Measurements from ENCODE around the gene CNTNAP3B. TPM values are rescaled to one million over a fixed set of nuclear protein-coding genes. Genes with fewer than 3 reads are reported as not detected.
"Not testable (repeated sequence)": the region's sequence is repeated elsewhere in the genome, so short reads cannot be mapped to it uniquely, and the experiment has no call there.

The CNTNAP3B gene
- total RNA-seq, 3 donors from 2014 or later: 0.11 TPM; not detected in 2

GRCh38 chr9:42033541-42033940 lies 95.7 kb downstream of the CNTNAP3B start:
- H3K9me3 Mint-ChIP-seq; H3K27me3 Mint-ChIP-seq (ENCODE audit: low read depth); ATAC-seq; DNase-seq; H3K36me3 Mint-ChIP-seq (ENCODE audit: insufficient read depth); H3K4me3 Mint-ChIP-seq; H3K4me1 Mint-ChIP-seq (ENCODE audit: low read depth): not testable (repeated sequence)

GRCh38 chr9:42020639-42021038 lies 108.6 kb downstream of the CNTNAP3B start:
- DNase-seq, ATAC-seq: not testable (repeated sequence)

DNA sequence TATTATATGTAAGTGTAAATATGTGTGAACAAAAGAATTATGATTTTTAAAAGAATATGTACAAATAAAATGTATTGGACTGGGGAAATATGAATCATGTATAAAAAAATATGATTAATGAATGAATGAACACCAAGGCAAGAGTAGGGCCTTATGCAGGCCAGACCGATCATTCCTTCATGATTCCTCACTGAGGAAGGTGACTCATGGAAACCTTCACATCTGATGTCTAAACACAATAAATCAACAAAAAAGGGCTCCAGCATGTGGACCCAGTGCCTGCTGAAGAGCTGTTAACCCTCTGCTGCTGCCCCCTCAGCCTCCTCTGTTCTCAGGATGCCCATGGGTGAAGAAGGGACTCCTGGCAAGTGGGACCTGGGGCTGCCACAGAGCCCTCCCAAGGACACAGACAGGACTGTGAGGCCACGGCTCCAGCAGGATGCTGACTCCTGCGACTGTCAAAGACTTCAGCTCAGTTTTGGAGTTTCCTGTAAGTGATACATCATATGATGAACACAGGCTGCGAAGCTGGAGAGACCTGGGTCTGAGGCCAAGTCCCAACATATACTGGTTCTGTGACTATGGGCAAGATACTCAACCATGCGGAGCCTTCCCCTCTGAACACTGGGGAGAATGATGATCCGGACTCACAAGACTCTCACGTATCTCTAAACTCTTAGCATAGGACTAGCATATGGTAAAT lies 110.9 kb downstream of the CNTNAP3B start:
- not testable (repeated sequence) for H3K4me3 Mint-ChIP-seq; DNase-seq; H3K4me1 Mint-ChIP-seq (ENCODE audit: low read depth); H3K9me3 Mint-ChIP-seq; H3K27me3 Mint-ChIP-seq (ENCODE audit: low read depth); H3K36me3 Mint-ChIP-seq (ENCODE audit: insufficient read depth); ATAC-seq

More at GRCh38 chr9:42020639-42021038, 108.6 kb downstream of the CNTNAP3B start:
- H3K27me3 Mint-ChIP-seq (ENCODE audit: low read depth); H3K4me1 Mint-ChIP-seq (ENCODE audit: low read depth); H3K4me3 Mint-ChIP-seq; H3K36me3 Mint-ChIP-seq (ENCODE audit: insufficient read depth); H3K9me3 Mint-ChIP-seq: not testable (repeated sequence)

- not testable (repeated sequence) for H3K9me3 Mint-ChIP-seq; DNase-seq; H3K27me3 Mint-ChIP-seq (ENCODE audit: low read depth); H3K4me1 Mint-ChIP-seq (ENCODE audit: low read depth); ATAC-seq; H3K36me3 Mint-ChIP-seq (ENCODE audit: insufficient read depth); H3K4me3 Mint-ChIP-seq
Observed at GRCh38 chr9:42014317-42014716, 114.9 kb downstream of the CNTNAP3B start.

GRCh38 chr9:41991607-41992006 lies 137.6 kb downstream of the CNTNAP3B start:
- not testable (repeated sequence) for H3K36me3 Mint-ChIP-seq (ENCODE audit: insufficient read depth); H3K4me3 Mint-ChIP-seq; H3K9me3 Mint-ChIP-seq; ATAC-seq; DNase-seq; H3K27me3 Mint-ChIP-seq (ENCODE audit: low read depth); H3K4me1 Mint-ChIP-seq (ENCODE audit: low read depth)

- H3K27me3 Mint-ChIP-seq (ENCODE audit: low read depth); ATAC-seq; H3K9me3 Mint-ChIP-seq; H3K4me1 Mint-ChIP-seq (ENCODE audit: low read depth); DNase-seq; H3K36me3 Mint-ChIP-seq (ENCODE audit: insufficient read depth); H3K4me3 Mint-ChIP-seq: not testable (repeated sequence)
Observed at GRCh38 chr9:41980271-41980670, 149.0 kb downstream of the CNTNAP3B start.

GRCh38 chr9:41977965-41978600 lies 151.1 kb downstream of the CNTNAP3B start:
- ATAC-seq; H3K4me3 Mint-ChIP-seq; H3K27me3 Mint-ChIP-seq (ENCODE audit: low read depth); H3K4me1 Mint-ChIP-seq (ENCODE audit: low read depth); H3K36me3 Mint-ChIP-seq (ENCODE audit: insufficient read depth); DNase-seq; H3K9me3 Mint-ChIP-seq: not testable (repeated sequence)

- H3K4me1 Mint-ChIP-seq (ENCODE audit: low read depth); DNase-seq; H3K36me3 Mint-ChIP-seq (ENCODE audit: insufficient read depth); H3K4me3 Mint-ChIP-seq; ATAC-seq; H3K27me3 Mint-ChIP-seq (ENCODE audit: low read depth); H3K9me3 Mint-ChIP-seq: not testable (repeated sequence)
Observed at GRCh38 chr9:41974906-41975305, 154.3 kb downstream of the CNTNAP3B start.

- H3K9me3 Mint-ChIP-seq; H3K27me3 Mint-ChIP-seq (ENCODE audit: low read depth); H3K4me1 Mint-ChIP-seq (ENCODE audit: low read depth); ATAC-seq; H3K36me3 Mint-ChIP-seq (ENCODE audit: insufficient read depth); H3K4me3 Mint-ChIP-seq; DNase-seq: not testable (repeated sequence)
Observed at GRCh38 chr9:41953007-41953406, 176.2 kb downstream of the CNTNAP3B start.

DNA sequence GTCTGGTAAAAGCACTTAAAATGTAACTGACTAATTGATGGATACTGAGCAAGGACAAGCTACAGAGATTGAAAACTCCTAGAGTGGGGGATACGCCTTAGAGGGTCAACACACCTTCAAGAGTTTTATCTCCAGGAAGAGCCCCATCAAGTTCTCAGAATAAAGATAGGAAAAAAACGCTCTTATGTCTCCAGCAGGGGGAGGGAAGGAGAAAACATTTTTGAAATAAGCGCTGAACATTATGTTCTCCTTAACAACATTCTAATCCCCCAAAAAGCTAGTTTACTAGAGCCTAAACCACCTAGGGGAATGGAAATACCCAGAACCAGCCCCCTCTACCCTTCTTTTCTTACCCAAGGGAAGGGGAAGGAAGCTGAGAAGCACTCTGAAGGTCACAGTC lies 187.5 kb downstream of the CNTNAP3B start:
- ATAC-seq; H3K36me3 Mint-ChIP-seq (ENCODE audit: insufficient read depth); DNase-seq; H3K27me3 Mint-ChIP-seq (ENCODE audit: low read depth); H3K4me3 Mint-ChIP-seq; H3K9me3 Mint-ChIP-seq; H3K4me1 Mint-ChIP-seq (ENCODE audit: low read depth): not testable (repeated sequence)

- ATAC-seq; H3K9me3 Mint-ChIP-seq; H3K4me3 Mint-ChIP-seq; DNase-seq; H3K27me3 Mint-ChIP-seq (ENCODE audit: low read depth); H3K36me3 Mint-ChIP-seq (ENCODE audit: insufficient read depth); H3K4me1 Mint-ChIP-seq (ENCODE audit: low read depth): not testable (repeated sequence)
Observed at GRCh38 chr9:41938143-41938542, 191.1 kb downstream of the CNTNAP3B start.

GRCh38 chr9:41935727-41936126 lies 193.5 kb downstream of the CNTNAP3B start:
- H3K9me3 Mint-ChIP-seq; ATAC-seq; H3K4me3 Mint-ChIP-seq; DNase-seq; H3K36me3 Mint-ChIP-seq (ENCODE audit: insufficient read depth); H3K27me3 Mint-ChIP-seq (ENCODE audit: low read depth); H3K4me1 Mint-ChIP-seq (ENCODE audit: low read depth): not testable (repeated sequence)

GRCh38 chr9:41929172-41929571 lies 200.1 kb downstream of the CNTNAP3B start:
- not testable (repeated sequence) for H3K36me3 Mint-ChIP-seq (ENCODE audit: insufficient read depth); H3K9me3 Mint-ChIP-seq; H3K27me3 Mint-ChIP-seq (ENCODE audit: low read depth); DNase-seq; ATAC-seq; H3K4me3 Mint-ChIP-seq; H3K4me1 Mint-ChIP-seq (ENCODE audit: low read depth)

- H3K36me3 Mint-ChIP-seq (ENCODE audit: insufficient read depth); DNase-seq; H3K4me3 Mint-ChIP-seq; H3K9me3 Mint-ChIP-seq; H3K27me3 Mint-ChIP-seq (ENCODE audit: low read depth); H3K4me1 Mint-ChIP-seq (ENCODE audit: low read depth); ATAC-seq: not testable (repeated sequence)
Observed at GRCh38 chr9:41917374-41917773, 211.9 kb downstream of the CNTNAP3B start.

DNA sequence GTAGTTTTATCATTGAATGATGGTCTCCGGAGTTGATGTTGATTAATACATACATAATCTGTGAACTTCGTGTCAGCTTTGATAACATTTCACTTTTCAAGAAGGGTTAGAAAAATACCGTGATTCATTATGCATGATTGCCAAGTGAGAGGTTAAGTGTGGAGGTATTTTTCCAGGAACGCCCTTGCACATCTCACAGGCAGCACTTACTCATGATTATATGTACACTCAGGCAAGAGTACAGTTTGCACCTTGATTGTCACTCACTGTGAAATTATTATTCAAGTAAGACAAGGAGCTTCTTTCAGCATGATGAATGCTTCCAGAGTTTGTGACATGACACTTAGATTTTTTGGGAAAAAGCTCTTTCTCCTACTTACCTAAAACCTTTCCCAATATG lies 223.7 kb downstream of the CNTNAP3B start:
- ATAC-seq; H3K4me3 Mint-ChIP-seq; H3K4me1 Mint-ChIP-seq (ENCODE audit: low read depth); H3K27me3 Mint-ChIP-seq (ENCODE audit: low read depth); H3K9me3 Mint-ChIP-seq; DNase-seq; H3K36me3 Mint-ChIP-seq (ENCODE audit: insufficient read depth): not testable (repeated sequence)

All from activated T-cell treated with anti-CD3 and anti-CD28 coated beads, Interleukin-2, amount 50 U/mL, for 4 hours (primary cell).